HG03135 (cell line): Measurements from ENCODE around the gene HPCAL1.

Source experiments
- ATAC-seq: cut with Tn5 transposase; IDR thresholded peaks from one replicate; pipeline ENCODE4 v1.9.1; 2021; ENCODE audit warnings: mild to moderate bottlenecking, moderate library complexity; ENCODE audit not compliant: unreplicated experiment

HPCAL1 gene

GRCh38 chr2:10415048-10415447 lies 112.3 kb downstream of the HPCAL1 start:
- ATAC-seq, result no peak

- no peak for ATAC-seq
Observed at GRCh38 chr2:10415640-10416039, 112.9 kb downstream of the HPCAL1 start.

GRCh38 chr2:10417551-10418335 lies 115.0 kb downstream of the HPCAL1 start:
- ATAC-seq, result no peak

- ATAC-seq, result no peak
Observed at GRCh38 chr2:10419553-10420257, 117.0 kb downstream of the HPCAL1 start.

- ATAC-seq, result no peak
Observed at GRCh38 chr2:10422251-10422650, 119.5 kb downstream of the HPCAL1 start.

- ATAC-seq, result no peak
Observed at GRCh38 chr2:10422732-10423399, 120.2 kb downstream of the HPCAL1 start.

GRCh38 chr2:10423400-10423774 lies 120.7 kb downstream of the HPCAL1 start:
- ATAC-seq, result no peak

GRCh38 chr2:10424051-10424450 lies 121.3 kb downstream of the HPCAL1 start:
- ATAC-seq, result no peak

GRCh38 chr2:10424916-10425505 lies 122.3 kb downstream of the HPCAL1 start:
- no peak for ATAC-seq

- ATAC-seq, result no peak
Observed at GRCh38 chr2:10425699-10426098, 123.0 kb downstream of the HPCAL1 start.

- ATAC-seq, result no peak
Observed at GRCh38 chr2:10426726-10427617, 124.3 kb downstream of the HPCAL1 start.

- ATAC-seq, result no peak
Observed at GRCh38 chr2:10427618-10427949, 124.9 kb downstream of the HPCAL1 start.

- ATAC-seq, result no peak
Observed at GRCh38 chr2:10428355-10428754, 125.7 kb downstream of the HPCAL1 start.

- no peak for ATAC-seq
Observed at GRCh38 chr2:10428924-10429323, 126.2 kb downstream of the HPCAL1 start.

- no peak for ATAC-seq
Observed at GRCh38 chr2:10430886-10431622, 128.3 kb downstream of the HPCAL1 start.

- ATAC-seq, result no peak
Observed at GRCh38 chr2:10431797-10432196, 129.1 kb downstream of the HPCAL1 start.

- ATAC-seq, result no peak
Observed at GRCh38 chr2:10432311-10433181, 129.8 kb downstream of the HPCAL1 start.

- ATAC-seq, result no peak
Observed at GRCh38 chr2:10433264-10433946, 130.7 kb downstream of the HPCAL1 start.
